ENCODE results near the gene TNNT2. TPM values are rescaled to one million over a fixed set of nuclear protein-coding genes. Genes with fewer than 3 reads are reported as not detected.

The TNNT2 gene
- total RNA-seq, 1 donor from 2014 or later: not detected

DNA sequence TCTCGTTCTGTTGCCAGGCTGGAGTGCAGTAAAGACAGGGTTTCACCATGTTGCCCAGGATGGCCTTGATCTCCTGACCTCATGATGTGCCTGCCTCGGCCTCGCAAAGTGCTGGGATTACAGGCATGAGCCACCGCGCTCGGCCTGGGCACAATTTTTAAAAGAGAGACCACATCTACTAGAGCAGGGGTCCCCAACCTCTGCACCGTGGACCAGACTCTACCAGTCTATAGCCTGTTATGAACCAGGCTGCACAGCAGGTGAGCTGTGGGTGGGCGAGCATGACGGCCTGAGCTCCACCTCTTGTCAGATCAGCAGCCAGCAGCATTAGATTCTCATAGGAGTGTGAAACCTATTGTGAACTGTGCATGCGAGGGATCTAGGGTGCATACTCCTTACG is 20.8 kb downstream of the TNNT2 start:
- no peak for DNase-seq (ENCODE audit: low read depth in 2 of 2)

DNA sequence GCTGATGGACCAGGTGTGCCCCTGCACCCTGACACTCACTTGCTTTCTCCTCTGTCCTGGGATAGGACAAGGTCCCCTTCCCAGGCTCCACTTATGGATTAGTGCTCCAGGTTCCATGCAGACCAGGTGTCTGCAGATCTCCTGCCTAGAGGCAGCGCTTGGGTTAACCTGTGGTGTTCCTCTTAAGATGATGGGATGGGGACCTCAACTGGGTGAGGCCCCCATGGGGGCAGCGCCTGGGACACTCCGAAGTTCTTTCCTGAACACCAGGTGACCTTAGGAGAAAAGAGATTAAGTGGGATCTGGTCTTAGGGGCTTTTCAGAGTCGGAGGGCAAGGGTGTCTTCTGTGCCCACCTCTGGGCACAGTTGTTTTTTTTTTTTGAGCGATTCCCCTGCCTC is 21.2 kb downstream of the TNNT2 start:
- no peak for DNase-seq (ENCODE audit: low read depth in 2 of 2)

DNA sequence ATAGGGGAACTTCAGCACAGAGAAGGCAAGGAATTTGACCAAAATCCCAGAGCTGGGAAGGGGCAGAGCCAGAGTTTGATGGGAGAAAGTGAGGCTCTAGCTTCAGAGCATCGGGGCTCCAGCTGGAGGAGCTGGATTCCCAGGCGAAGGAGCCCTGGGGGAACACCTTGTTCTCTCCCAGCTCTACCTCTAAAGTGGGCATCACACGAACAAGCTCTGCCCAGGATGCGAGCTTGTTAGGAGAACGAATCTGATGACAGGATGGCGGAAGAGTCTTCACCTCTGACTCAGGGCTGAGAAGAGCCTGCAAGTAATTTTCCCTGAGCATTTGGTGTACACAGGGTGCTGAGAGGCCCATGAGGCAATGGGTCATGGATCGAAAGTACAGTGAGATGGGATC is 22.0 kb downstream of the TNNT2 start:
- no peak for DNase-seq (ENCODE audit: low read depth in 2 of 2)

DNA sequence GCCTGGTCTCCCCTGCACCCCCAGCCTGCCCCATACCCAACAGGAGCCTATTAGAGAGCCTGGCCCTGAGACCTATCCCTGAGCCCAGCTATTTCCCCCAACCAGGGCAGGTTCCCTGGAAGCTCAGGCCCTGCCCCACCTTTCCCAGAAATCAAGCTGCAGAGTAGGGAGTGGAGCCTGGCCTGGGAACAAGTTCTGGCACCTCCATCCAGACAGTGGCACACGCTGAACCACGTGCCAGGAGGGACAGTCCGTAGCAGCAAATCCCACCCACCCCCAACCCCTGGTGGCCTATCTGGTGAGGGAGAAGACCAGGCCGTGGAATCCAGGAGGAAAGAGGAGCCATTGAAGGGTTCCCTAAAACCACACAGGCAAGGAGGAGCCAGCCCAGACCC is 22.6 kb downstream of the TNNT2 start:
- DNase-seq (ENCODE audit: low read depth in 2 of 2): no peak

DNA sequence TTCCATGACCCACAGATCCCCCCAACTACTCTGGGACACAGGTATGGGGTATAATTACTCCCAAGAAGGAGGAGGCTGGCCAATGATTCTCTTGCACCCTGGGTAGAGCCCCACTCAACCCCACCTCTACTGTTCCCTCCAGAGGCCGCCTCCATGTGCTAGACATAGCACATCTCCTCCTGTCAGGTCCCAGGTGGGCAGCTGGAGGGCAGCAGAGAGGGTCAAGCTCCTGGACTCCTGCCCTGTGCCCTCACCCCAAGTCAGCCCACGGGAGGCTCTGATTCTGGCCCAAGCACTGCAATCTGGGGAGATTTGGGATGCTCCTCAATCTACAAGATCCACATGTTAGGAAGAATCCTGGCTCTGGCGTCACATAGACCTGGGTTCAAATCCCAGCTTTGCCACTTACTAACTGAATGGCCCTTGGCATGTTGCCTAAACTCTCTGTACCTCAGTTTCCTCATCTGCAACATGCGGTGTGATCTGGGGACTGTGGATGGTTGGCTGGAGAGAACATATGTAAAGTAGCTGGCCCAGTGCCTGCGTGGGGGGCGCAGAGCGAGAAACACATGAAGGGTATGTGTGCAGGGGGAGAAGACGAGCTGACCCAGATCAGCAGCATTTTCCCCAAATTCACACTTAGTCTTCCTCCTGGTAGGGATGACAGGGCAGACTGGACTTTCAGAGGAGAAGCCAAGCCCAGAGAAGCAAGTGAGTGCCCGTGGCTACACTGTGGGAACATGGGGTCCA is 23.2 kb downstream of the TNNT2 start:
- no peak for DNase-seq (ENCODE audit: low read depth in 2 of 2)

DNA sequence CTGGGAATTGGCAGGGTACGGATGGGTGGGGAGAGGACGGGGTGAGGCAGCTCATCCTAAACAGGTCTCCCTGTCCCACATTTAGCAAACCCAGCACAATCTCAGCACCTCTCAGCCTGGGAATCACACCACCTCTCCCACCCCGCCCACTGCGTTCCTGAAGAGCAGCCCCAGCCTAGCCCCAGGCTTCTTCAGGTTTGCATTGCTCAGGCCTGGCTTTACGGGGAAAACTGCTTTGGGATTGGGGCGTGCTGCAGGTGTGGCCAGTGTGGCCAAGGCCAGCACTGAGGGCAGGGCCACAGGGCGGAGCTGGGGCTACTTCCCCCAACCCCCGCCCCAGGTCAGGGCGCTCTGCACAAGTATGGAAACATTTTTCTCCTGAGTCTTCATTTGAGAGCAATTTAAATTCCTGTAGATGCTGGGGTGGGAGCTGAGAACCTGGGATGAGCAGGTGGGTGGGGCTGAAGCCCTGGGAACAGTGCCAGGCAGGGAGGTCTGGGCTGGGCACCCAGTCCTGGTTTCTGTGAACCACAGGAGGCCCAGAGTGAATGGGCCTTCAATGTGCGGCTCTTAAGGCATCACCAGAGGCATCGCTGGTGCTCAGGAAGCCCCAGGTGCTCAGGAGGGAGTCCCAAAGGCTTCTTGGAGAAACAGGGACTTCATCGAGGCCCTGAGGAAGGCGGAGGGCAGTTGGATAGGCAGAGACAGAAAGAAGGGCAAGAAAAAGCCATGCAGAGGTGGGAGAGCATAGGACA is 24.1 kb downstream of the TNNT2 start:
- no peak for DNase-seq (ENCODE audit: low read depth in 2 of 2)

DNA sequence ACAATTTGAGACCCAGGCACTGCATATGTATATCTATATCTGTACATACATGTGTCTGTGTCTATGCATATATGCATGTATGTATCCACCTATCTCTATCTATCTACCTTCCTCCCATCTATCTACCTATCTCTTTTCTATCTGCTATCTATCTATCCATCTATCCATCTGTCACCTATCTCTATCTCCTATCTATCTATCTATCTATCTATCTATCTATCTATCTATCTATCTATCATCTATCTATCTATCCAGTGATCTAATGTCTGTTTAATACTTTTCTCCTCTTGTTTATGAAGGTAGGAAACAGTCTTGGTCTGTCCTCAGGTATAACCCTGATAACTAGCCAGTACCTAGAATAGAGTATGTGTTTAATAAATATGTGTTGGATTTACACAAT is 25.9 kb downstream of the TNNT2 start:
- DNase-seq (ENCODE audit: low read depth in 2 of 2): no peak

DNA sequence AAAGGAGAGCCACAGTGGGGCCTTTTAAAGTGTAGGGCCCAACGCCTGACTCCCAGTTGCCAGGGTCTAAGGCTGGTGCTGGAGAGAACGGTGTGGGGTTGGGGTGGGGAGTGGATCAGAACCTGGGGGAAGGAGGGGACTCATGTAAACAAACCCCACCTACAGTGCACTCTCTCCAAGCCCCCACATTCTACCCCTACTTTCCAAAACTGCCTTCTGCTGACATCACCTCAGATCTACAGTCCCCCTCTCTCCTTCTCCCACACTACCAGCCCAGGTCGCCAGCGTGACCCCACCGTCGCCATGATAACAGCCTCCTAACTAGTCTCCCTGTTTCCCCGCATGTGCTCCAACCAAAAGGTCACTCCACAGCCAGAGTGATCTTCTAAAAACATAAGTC is 26.6 kb downstream of the TNNT2 start:
- no peak for DNase-seq (ENCODE audit: low read depth in 2 of 2)

DNA sequence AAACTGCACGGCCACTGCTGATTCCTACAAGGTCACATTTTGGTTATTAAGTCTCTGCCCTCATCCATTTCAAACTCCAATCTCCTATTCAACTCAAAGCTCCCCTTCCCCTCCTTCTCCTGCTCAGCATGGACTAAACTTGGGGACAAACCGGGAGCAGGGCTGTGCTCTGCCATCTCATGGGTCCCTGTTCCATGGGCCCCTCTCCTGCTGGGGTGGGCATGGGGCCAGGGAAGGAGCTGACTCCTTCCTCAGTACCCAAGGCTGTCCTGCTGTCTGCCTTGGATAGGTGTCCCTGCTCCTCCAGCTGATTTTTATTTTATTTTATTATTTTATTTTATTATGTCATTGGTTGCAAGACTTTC is 27.1 kb downstream of the TNNT2 start:
- no peak for DNase-seq (ENCODE audit: low read depth in 2 of 2)

DNA sequence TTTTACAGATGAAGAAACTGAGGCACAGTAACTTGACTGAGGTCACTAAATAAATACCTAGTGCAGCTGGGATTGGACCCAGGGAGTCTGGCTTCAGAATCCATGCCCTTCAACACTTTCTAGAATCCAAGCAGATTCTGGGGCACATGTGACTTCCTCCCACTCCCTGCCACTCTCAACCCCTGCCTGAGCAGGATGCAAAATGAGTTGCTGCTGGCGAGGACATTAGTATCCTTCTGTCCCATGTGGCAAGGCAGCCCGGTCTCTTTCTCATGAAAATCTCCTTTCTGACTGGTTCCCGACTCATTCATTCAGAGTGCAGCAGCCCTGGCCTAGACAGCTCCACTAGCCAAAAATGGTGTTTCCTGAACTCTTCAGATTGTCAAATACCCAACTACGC is 28.4 kb downstream of the TNNT2 start:
- DNase-seq (ENCODE audit: low read depth in 2 of 2): no peak

DNA sequence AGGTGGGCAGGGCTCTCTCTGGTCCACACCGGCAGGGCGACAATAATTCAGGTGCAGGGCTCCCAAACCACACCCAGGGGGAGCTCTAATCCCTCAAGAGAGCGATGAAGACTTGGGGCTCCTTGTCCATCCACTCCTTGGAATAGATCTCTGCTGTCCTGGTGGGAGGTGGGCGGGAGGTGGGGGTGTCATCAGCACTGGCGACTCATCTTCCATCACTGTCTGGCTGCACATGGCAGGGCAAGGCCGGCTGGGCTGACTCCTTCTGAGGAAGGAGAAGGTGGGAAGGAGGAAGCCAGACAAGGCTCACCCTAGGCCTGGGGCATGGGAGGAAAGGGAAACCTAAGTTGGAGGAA is 29.3 kb downstream of the TNNT2 start:
- DNase-seq (ENCODE audit: low read depth in 2 of 2): peak in 1 of 2 donors; percentile 41

DNA sequence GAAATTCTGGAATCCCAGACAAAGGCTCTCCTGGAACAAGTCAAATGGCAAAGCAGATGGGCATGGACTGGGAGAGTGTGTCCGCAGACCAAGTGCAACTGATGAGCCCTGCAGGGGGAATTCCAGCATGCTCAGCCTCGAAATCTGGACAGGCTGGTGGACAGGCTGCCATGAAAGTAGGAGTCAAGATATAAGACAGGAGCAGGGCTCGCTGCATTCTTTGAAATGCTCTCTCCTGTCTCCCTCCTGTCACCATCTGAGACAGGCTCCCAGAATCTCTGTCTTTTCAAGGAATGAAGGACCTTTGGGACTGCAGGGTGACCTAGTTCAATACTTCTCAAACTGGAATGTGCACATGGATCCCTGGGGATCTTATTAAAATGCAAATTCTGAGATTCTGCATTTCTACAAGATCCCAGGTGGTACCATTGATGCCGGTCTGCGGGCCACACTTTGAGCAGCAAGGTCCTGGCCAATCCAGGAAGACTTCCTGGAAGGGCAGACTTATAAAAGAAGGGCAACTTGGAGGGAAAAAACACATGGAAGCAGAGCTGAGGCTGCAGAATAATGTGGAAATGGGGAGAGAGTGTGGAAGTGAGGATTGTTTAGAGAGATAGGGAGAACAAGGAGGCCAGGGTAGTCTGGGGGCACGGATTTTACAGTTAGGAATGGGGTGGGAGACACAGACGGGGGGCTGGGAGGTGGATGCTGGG is 29.8 kb downstream of the TNNT2 start:
- no peak for DNase-seq (ENCODE audit: low read depth in 2 of 2)

DNA sequence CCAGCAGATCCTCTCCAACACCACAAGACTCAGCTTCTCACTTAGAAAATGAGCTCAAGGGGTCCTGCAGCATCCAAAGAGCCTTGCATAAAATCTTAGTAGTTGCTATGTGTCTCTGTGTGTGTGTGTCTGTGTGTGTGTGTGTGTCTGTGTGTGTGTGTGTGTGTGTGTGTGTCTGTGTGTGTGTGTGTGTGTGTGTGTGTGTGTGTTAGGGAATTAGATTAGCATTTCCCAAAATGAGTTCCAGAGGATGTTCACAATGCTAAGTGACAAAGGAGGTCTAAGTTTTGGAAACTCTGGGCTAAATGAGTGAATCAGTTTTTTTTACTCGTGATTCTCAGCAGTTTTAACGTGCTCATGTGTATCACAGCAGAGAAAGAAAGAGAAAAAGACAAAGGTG is 30.5 kb downstream of the TNNT2 start:
- no peak for DNase-seq (ENCODE audit: low read depth in 2 of 2)

DNA sequence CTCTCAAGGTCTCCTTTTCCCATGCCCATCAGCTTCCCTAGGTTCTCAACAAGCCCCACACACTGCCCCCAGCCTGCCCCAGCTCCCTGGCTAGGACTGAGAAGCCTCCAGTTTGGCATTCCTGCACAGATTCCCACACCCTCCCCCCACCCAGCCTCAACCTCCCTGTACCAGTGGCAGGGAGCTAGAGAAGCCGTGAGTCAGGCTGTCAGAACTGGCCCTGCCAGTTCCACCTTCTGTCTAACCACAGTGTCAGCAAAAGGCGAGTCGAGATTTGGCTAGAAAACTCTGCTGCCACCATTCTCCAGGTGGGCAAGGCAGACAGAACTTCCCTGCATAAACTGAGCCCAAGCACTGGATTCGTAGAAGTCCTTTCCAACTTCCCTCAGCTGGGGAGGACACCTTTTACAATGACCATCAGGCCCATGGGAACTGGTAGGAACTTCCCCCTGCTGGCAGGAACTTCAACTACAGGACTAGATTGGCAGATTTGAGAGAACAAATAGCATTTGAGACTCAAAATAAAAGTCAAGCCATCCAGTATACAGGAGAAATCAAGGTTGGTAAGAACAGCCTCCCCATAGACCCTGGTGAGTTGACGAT is 31.0 kb downstream of the TNNT2 start:
- peak; percentile 59 to 65 for DNase-seq (ENCODE audit: low read depth in 2 of 2)

DNA sequence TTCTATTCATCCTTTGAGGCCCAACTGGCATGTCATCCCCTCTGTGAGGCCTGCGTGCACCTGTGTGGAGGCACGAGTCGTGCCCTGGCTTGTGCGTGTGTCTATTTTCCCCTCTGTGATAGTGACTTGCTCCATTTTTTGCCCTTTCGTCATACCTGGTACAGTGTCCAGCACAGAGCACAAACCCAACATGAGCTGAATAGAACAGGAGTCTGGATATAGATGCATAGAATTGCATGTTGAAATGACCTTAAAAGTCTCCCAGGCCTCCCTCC is 32.5 kb downstream of the TNNT2 start:
- DNase-seq (ENCODE audit: low read depth in 2 of 2): no peak

DNA sequence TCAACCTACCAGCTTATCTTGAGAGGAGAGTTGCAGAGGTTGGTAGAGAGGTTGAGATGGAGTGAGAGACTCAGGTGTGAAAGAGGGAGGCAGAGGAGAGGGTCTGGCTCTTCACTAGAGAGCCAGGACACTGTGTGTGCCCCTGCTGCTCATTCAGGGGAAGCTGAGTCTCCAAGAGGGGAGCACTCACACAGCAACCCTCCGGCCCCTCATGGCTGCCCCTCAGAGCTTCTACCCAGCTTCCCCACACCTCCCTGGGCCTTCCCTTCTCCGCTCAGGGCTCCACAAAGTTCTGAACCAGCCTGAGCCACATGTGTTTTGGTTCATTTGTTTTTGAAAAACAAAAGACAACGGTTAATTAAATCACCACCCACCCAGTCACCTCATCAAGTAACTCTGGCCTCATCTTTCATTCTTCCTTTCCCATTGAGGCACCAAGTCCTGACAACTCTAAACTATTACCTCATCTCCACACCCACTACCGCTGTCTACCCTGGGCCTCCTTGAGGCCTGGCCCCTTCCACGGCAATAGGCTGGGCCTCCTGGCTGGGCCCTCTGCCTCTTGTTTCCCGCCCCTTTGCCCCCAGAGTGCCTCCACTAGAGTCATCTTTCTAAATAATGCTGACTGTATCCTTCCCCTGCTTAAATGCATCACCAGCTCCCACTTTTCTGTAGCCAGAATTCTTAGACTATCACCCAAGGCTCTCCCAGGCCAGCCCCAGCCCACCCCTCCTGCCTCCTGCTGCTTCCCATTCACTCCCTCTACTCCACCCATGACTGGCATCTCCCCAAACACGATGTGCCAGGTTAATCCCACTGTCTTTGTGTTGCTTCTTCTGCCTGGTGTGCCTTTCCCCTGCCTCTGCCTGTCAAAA is 33.0 kb downstream of the TNNT2 start:
- no peak for DNase-seq (ENCODE audit: low read depth in 2 of 2)

DNA sequence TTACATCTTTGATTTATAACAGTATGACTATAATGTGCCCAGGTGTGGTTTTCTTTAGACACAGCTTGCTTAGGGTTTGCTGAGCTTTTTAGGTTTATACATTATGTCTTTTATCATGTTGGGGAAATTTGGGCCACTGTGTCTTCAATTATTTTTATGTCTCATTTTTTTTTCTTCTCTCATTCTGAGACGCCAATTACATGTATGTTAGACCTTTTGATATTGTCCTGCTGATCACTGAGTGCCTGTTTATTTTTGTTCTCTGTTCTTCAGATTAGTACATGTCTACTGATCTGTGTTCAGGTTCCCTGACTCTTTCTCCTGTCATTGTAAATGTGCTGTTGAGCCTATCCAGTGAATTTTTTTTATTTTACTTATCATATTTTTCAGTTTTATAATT is 36.1 kb downstream of the TNNT2 start:
- DNase-seq (ENCODE audit: low read depth in 2 of 2): no peak

DNA sequence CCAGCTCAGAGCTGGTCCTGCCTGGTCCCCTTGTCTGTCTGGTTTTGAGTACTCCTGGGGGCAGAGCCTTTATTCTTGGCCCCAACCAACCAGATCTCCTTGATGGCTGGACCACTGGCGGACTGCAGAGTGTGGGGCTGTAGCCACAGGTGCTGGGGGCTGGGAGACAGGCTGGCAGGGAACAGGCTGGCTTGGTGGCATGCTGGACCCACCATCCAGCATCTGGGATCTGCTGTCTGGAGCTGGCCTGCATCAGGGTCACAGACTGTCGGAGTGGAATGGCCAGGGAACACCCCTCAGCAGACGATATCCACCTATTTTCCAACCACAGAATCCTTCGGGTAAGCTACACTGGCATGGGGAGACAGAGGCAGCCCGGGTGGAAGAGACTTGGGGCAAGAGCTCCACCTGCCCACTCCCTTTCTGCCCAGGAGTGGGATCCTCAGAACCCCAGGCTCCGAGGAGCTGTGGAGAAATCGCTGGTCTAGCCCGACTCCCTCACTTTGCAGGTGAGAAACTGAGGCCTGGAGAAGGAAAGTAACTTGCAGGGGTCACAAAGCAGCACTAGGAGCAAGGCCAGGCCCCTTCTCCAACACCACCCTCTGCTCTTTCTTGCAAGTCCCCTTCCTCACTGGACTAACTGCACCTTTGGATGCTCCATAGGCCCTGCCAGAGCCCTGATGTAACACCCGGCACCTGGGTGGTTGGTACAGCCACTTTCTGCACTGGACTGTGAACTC is 40.6 kb downstream of the TNNT2 start:
- DNase-seq (ENCODE audit: low read depth in 2 of 2): no peak

DNA sequence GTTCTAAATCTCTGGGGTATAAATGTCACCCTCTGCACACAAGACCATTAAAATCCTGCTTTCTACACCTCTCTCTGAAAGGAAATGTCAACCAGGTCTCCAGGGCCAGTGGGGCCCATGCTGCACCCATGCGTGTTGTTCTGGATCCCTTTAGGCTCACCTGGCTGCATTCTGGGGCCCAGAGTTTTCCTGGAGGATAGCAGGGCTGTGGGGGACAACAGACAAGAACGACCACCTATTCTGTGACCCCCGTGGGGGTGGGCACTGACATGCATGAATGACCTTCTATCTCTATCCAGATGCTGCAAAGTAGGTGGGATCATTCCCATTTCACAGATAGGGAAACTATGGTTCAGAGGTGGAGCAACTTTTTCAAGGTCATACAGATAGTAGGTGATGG is 41.6 kb downstream of the TNNT2 start:
- DNase-seq (ENCODE audit: low read depth in 2 of 2): no peak

DNA sequence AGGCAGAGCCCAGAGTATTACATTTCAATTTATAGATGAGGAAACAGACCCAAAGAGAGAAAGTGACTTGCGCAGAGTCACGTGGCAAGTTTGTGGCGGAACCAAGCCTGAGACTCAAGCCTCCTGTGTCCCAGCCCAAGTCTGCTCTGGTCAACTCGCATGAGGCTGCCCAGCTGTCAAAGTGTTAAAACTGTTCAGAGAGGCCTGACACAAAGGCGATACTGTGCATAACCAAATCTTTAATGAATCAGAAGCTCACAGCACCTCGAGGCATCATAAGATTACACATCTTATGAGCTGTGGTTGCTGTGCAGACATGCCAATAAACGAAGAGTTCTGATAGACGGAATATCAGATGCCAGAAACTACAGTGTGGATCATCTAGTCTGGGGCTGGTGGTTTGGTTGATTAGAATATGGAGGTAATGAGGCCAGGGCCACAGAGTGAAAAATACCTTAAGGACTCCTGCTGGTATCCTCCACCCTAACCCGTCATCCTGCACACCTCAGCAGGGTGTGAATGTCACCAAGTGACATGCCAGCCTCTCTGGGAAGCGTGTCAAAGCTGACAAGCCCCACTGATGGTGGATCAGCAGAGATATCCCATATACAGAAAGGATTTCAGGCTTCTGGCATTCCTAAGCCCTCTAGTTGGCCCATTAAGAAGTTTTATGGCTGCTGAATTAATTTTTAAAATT is 42.2 kb downstream of the TNNT2 start:
- DNase-seq (ENCODE audit: low read depth in 2 of 2): no peak

Measured in dermis microvascular lymphatic vessel endothelial cell (primary cell).